ENCODE measurements around the gene C19orf47. TPM values are rescaled to one million over a fixed set of nuclear protein-coding genes. Genes with fewer than 3 reads are reported as not detected.

Gene C19orf47
- total and polyA plus RNA-seq, 2 donors (not counting 3 experiments of a cell fraction or from before 2014, with no cell fraction given) = 16.4 to 27.0 TPM

- CTCF ChIA-PET = interaction anchor here (1.6 kb wide), 1 partner anchor 27 kb away, joined by 4 read pairs; no protein-coding TSS in a partner anchor
- H3K4me3 ChIP-seq (replicated peaks in 1 of 3; ENCODE audit: insufficient read depth in 1 of 3, low read depth in 1 of 3, low read length in 3 of 3) = no peak overlapping the region
- intact Hi-C loops (cut with micrococcal nuclease) = no loop called here
Measured at GRCh38 chr19:40278361-40279035, 69.7 kb downstream of the C19orf47 start.

DNA sequence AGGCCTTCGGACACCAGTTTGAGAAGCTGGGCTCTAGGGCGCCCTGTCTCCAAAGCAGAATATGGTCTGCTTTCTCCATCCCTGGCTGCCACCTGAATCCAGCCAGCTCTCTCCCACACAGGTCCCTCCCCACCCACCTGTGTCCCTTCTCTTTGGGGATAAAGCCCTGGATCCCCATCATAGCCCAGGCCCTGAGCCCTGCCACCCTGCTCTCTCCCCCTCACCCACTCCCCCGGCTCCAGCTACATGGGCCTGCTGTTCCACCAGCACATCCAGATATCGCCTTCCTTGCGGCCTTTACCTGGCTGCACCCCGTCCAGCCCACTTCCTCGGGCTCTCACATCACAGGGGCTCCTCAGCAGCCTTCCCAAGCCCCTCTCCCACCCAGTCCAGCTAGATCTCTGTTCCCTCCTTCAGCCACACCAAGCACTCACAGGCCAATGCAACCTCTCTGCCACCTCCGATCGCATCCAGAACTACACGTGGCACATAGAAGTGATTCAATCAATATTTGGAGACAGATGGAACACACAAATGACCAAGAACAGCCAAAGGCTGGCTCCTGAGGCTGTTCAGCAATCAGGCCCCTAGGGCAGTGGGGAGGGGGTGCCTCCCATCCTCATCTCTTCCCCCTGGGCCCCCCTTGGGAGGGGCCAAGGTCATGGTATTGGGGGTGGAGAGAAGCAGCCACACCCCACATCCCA, 70.7 kb downstream of the C19orf47 start:
- H3K27me3 ChIP-seq (ENCODE audit: control insufficient read depth in 2 of 2, insufficient read depth in 2 of 2, low read length in 2 of 2) = no peaks in the 10 kb centered on the region
- TF ChIP-seq JUN (IDR thresholded peaks at IDR 0.05; ENCODE audit: borderline replicate concordance, insufficient read depth, insufficient read length, low read depth) (no peak), MYC (IDR thresholded peaks at IDR 0.05; ENCODE audit: low read depth, low read length) (no peak), EZH2 (IDR thresholded peaks at IDR 0.05; ENCODE audit: borderline replicate concordance, low read depth, low read length, severe bottlenecking) (no peak), GATA2 (IDR thresholded peaks at IDR 0.05; ENCODE audit: insufficient read depth, insufficient read length, low read depth, low read length) (no peak), POLR2A (IDR thresholded peaks at IDR 0.05; ENCODE audit: low read depth, low read length) (no peak), POLR2AphosphoS5 (IDR thresholded peaks at IDR 0.05; ENCODE audit: insufficient read depth, low read depth, low read length) (no peak), FOS (IDR thresholded peaks at IDR 0.05; ENCODE audit: borderline replicate concordance, insufficient read depth, low read length) (no peak)
- TF ChIP-seq, protein P1, sequence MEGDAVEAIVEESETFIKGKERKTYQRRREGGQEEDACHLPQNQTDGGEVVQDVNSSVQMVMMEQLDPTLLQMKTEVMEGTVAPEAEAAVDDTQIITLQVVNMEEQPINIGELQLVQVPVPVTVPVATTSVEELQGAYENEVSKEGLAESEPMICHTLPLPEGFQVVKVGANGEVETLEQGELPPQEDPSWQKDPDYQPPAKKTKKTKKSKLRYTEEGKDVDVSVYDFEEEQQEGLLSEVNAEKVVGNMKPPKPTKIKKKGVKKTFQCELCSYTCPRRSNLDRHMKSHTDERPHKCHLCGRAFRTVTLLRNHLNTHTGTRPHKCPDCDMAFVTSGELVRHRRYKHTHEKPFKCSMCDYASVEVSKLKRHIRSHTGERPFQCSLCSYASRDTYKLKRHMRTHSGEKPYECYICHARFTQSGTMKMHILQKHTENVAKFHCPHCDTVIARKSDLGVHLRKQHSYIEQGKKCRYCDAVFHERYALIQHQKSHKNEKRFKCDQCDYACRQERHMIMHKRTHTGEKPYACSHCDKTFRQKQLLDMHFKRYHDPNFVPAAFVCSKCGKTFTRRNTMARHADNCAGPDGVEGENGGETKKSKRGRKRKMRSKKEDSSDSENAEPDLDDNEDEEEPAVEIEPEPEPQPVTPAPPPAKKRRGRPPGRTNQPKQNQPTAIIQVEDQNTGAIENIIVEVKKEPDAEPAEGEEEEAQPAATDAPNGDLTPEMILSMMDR (IDR thresholded peaks at IDR 0.05; ENCODE audit: extremely low read depth in 1 of 2, insufficient read depth in 1 of 2, low read depth in 1 of 2, low read length in 2 of 2) = no peak
- TF ChIP-seq, protein P2, sequence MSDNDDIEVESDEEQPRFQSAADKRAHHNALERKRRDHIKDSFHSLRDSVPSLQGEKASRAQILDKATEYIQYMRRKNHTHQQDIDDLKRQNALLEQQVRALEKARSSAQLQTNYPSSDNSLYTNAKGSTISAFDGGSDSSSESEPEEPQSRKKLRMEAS (IDR thresholded peaks at IDR 0.05; ENCODE audit: insufficient read depth, insufficient read length) = no peak
- no TSS peak for BruUV-seq (replicated peaks)
- ChIA-PET CTCF (no interaction called here), POLR2A (no interaction called here)
- H3K27ac ChIP-seq (ENCODE audit: insufficient read depth, low read depth, low read length) = no peak overlapping the region
- FAIRE-seq (no peak), DNase-seq (ENCODE audit: low read depth, low spot score) (no peak)
- no peaks in the 10 kb centered on the region for H3K9me3 ChIP-seq (replicated peaks; ENCODE audit: control insufficient read depth, insufficient read depth, low read length)
- H2AFZ ChIP-seq (ENCODE audit: low read depth, low read length) = no peak overlapping the region
- H3K79me2 ChIP-seq (ENCODE audit: control insufficient read depth, insufficient read depth, low read length) = peaks cover 87% of the 10 kb centered on the region
- no peaks in the 10 kb centered on the region for H3K9me1 ChIP-seq (replicated peaks; ENCODE audit: control insufficient read depth, extremely low read depth, insufficient read depth, low read length)
- H3K4me2 ChIP-seq (ENCODE audit: insufficient read depth, low read length) = no peak overlapping the region
- H3K36me3 ChIP-seq (ENCODE audit: control insufficient read depth in 2 of 2, extremely low read depth in 1 of 2, insufficient read depth in 2 of 2, low read length in 2 of 2) = peaks cover 0 to 3% of the 10 kb centered on the region in 2 experiments
- no peak overlapping the region for H3K4me3 ChIP-seq (replicated peaks in 1 of 3; ENCODE audit: insufficient read depth in 1 of 3, low read depth in 1 of 3, low read length in 3 of 3)
- dilution Hi-C loops (cut with MboI; ENCODE audit: extremely low pct_ligation_motif_present, low sequenced_read_pairs) (no loop called here), intact Hi-C loops (cut with micrococcal nuclease) (no loop called here)
- H3K9ac ChIP-seq (replicated peaks; ENCODE audit: extremely low read depth, insufficient read depth, low read length) = no peak overlapping the region
- no peaks in the 10 kb centered on the region for H3K4me1 ChIP-seq (ENCODE audit: control insufficient read depth, extremely low read depth, insufficient read depth, low read length)
- H4K20me1 ChIP-seq (replicated peaks; ENCODE audit: control insufficient read depth, extremely low read depth, insufficient read depth, low read length) = no peaks in the 10 kb centered on the region

More at GRCh38 chr19:40278361-40279035, 69.7 kb downstream of the C19orf47 start:
- POLR2A ChIA-PET = no interaction called here
- dilution Hi-C loops (cut with MboI; ENCODE audit: extremely low pct_ligation_motif_present, low sequenced_read_pairs) = no loop called here
- peaks cover 0 to 3% of the 10 kb centered on the region in 2 experiments for H3K36me3 ChIP-seq (ENCODE audit: control insufficient read depth in 2 of 2, extremely low read depth in 1 of 2, insufficient read depth in 2 of 2, low read length in 2 of 2)
- H3K27me3 ChIP-seq (ENCODE audit: control insufficient read depth in 2 of 2, insufficient read depth in 2 of 2, low read length in 2 of 2) = no peaks in the 10 kb centered on the region
- no peak overlapping the region for H2AFZ ChIP-seq (ENCODE audit: low read depth, low read length)
- no TSS peak for BruUV-seq (replicated peaks)
- peaks cover 92% of the 10 kb centered on the region for H3K79me2 ChIP-seq (ENCODE audit: control insufficient read depth, insufficient read depth, low read length)
- H3K4me2 ChIP-seq (ENCODE audit: insufficient read depth, low read length) = no peak overlapping the region
- H4K20me1 ChIP-seq (replicated peaks; ENCODE audit: control insufficient read depth, extremely low read depth, insufficient read depth, low read length) = no peaks in the 10 kb centered on the region
- H3K9me3 ChIP-seq (replicated peaks; ENCODE audit: control insufficient read depth, insufficient read depth, low read length) = no peaks in the 10 kb centered on the region
- no peak for TF ChIP-seq FOS (IDR thresholded peaks at IDR 0.05; ENCODE audit: borderline replicate concordance, insufficient read depth, low read length)
- TF ChIP-seq JUN (IDR thresholded peaks at IDR 0.05; ENCODE audit: borderline replicate concordance, insufficient read depth, insufficient read length, low read depth) = no peak
- no peak overlapping the region for H3K27ac ChIP-seq (ENCODE audit: insufficient read depth, low read depth, low read length)
- DNase-seq (ENCODE audit: low read depth, low spot score) (no peak), FAIRE-seq (no peak)
- no peaks in the 10 kb centered on the region for H3K4me1 ChIP-seq (ENCODE audit: control insufficient read depth, extremely low read depth, insufficient read depth, low read length)
- no peak overlapping the region for H3K9ac ChIP-seq (replicated peaks; ENCODE audit: extremely low read depth, insufficient read depth, low read length)
- no peaks in the 10 kb centered on the region for H3K9me1 ChIP-seq (replicated peaks; ENCODE audit: control insufficient read depth, extremely low read depth, insufficient read depth, low read length)

Measured in endothelial cell of umbilical vein (primary cell).